ENCODE measurements around the gene GPR63.
A peak's percentile ranks its signal among the peaks of the same experiment; 100 is the strongest.

DNA sequence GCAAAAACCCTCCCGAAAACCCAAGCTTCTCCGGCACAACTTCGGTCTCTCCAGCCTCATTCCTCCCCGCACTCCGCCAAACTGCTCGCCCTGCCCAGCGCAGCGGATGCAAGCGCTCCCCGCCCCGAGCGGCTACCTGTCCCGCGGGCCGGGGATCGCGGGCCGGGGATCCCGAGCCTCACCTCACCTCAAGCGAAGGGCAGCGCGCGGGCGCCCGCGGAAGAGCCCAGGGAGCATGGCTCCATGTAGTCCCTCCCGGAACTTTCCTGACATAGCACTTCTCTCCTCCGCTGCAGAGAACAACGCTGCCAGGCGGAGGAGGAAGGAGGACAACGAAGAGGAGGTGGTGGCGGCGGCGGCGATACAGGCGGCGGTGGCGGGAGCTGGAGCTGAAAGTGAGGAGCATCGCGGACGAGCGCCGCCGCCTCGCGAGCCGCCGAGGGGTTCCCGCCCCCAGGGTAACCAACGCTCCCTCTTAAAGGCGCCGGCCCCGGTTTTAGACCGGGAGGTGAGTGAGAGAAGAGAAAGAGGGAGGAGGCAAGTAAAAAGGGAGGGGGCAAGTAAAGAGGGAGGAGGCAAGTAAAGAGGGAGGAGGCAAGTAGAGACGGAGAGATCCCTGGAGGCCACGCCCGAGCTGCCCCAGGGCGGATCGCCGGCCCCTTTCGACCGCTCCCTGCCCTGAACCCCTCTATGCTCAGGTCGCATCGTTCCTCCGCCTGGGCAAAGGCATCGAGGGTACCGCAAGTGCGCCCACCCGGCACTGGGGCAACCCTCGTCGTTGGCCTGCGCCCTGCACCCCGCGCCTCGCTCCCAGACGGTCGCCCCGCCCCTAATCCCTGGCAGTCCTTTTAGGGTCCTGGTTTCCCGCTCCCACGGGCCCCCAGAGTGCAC lies at the start of gene GPR63:
- TF ChIP-seq, protein P1, sequence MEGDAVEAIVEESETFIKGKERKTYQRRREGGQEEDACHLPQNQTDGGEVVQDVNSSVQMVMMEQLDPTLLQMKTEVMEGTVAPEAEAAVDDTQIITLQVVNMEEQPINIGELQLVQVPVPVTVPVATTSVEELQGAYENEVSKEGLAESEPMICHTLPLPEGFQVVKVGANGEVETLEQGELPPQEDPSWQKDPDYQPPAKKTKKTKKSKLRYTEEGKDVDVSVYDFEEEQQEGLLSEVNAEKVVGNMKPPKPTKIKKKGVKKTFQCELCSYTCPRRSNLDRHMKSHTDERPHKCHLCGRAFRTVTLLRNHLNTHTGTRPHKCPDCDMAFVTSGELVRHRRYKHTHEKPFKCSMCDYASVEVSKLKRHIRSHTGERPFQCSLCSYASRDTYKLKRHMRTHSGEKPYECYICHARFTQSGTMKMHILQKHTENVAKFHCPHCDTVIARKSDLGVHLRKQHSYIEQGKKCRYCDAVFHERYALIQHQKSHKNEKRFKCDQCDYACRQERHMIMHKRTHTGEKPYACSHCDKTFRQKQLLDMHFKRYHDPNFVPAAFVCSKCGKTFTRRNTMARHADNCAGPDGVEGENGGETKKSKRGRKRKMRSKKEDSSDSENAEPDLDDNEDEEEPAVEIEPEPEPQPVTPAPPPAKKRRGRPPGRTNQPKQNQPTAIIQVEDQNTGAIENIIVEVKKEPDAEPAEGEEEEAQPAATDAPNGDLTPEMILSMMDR (IDR thresholded peaks at IDR 0.05) = no peak
- peak; percentile 25 for TF ChIP-seq POLR2A (IDR thresholded peaks at IDR 0.05)
- TF ChIP-seq POLR2AphosphoS5 (IDR thresholded peaks at IDR 0.05) = no peak
